ENCODE results near the gene GIMAP1. TPM values are rescaled to one million over a fixed set of nuclear protein-coding genes. Genes with fewer than 3 reads are reported as not detected.
A peak's percentile ranks its signal among the peaks of the same experiment; 100 is the strongest.

The GIMAP1 gene
- total RNA-seq, 2 donors from 2014 or later = 5.6 to 8.0 TPM

DNA sequence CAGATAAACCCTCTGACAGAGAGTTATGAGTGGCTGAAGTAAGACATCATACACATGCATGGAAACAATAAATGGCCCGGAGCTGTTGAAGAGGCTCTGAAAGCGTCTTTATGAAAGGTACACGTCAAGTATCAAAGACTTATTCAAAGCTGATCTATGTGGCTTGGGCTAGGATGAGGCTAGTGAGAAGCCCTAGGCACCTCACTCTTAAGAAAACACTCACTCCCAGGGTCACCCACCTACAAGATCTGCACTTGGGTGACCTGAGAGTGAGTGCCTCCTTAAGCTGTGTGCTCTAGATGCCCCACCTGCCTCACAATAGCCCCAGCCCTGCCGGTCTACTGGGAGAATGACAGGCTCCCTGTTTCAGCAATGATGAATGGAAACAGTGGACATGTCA lies 1.1 kb upstream of the GIMAP1 start:
- Histone ChIP-seq H3K9me3 (peaks cover 0 to 12% of the 10 kb centered on the region in 2 donors), H3K4me1 (peaks cover 0 to 6% of the 10 kb centered on the region in 2 donors), H3K27ac (peak overlapping the region; percentile 65 to 78), H3K36me3 (peaks cover 3% of the 10 kb centered on the region), H3K4me3 (no peak overlapping the region), H3K27me3 (no peaks in the 10 kb centered on the region)
- DNase-seq (ENCODE audit: low spot score) = no peak
- TF ChIP-seq, protein P1, sequence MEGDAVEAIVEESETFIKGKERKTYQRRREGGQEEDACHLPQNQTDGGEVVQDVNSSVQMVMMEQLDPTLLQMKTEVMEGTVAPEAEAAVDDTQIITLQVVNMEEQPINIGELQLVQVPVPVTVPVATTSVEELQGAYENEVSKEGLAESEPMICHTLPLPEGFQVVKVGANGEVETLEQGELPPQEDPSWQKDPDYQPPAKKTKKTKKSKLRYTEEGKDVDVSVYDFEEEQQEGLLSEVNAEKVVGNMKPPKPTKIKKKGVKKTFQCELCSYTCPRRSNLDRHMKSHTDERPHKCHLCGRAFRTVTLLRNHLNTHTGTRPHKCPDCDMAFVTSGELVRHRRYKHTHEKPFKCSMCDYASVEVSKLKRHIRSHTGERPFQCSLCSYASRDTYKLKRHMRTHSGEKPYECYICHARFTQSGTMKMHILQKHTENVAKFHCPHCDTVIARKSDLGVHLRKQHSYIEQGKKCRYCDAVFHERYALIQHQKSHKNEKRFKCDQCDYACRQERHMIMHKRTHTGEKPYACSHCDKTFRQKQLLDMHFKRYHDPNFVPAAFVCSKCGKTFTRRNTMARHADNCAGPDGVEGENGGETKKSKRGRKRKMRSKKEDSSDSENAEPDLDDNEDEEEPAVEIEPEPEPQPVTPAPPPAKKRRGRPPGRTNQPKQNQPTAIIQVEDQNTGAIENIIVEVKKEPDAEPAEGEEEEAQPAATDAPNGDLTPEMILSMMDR (IDR thresholded peaks at IDR 0.05) = no peak

- H3K9me3 ChIP-seq = peaks cover 0 to 9% of the 10 kb centered on the region in 2 donors
- DNase-seq (ENCODE audit: low spot score) = no peak
- peaks cover 7% of the 10 kb centered on the region for H3K36me3 ChIP-seq
- peak overlapping the region; percentile 65 to 78 for H3K27ac ChIP-seq
- H3K4me3 ChIP-seq = peak overlapping the region in 1 of 2 donors; percentile 49
- H3K27me3 ChIP-seq = no peaks in the 10 kb centered on the region
- peaks cover 0 to 9% of the 10 kb centered on the region in 2 donors for H3K4me1 ChIP-seq
- TF ChIP-seq, protein P1 (IDR thresholded peaks at IDR 0.05) = no peak
Measured at GRCh38 chr7:150715738-150716137, 675 bp upstream of the GIMAP1 start.

- peak overlapping the region; percentile 45 to 49 for H3K4me3 ChIP-seq
- peaks cover 0 to 9% of the 10 kb centered on the region in 2 donors for H3K4me1 ChIP-seq
- DNase-seq (ENCODE audit: low spot score) = no peak
- peaks cover 9% of the 10 kb centered on the region for H3K36me3 ChIP-seq
- peak overlapping the region; percentile 65 to 78 for H3K27ac ChIP-seq
- H3K9me3 ChIP-seq = peaks cover 0 to 7% of the 10 kb centered on the region in 2 donors
- no peaks in the 10 kb centered on the region for H3K27me3 ChIP-seq
- TF ChIP-seq, protein P1 (IDR thresholded peaks at IDR 0.05) = no peak
Measured at GRCh38 chr7:150716939-150717338, 526 bp downstream of the GIMAP1 start.

- TF ChIP-seq, protein P1 (IDR thresholded peaks at IDR 0.05) = no peak
- Histone ChIP-seq H3K4me1 (peaks cover 0 to 18% of the 10 kb centered on the region in 2 donors), H3K27me3 (no peaks in the 10 kb centered on the region), H3K9me3 (peaks cover 0 to 2% of the 10 kb centered on the region in 2 donors), H3K4me3 (peak overlapping the region; percentile 45 to 49), H3K36me3 (peaks cover 9% of the 10 kb centered on the region), H3K27ac (peak overlapping the region; percentile 65 to 78)
- DNase-seq (ENCODE audit: low spot score) = no peak
Measured at GRCh38 chr7:150717814-150718420, 1.5 kb downstream of the GIMAP1 start.

GRCh38 chr7:150719436-150719835 lies 3.0 kb downstream of the GIMAP1 start:
- TF ChIP-seq, protein P1 (IDR thresholded peaks at IDR 0.05) = no peak
- H3K27ac ChIP-seq = peak overlapping the region; percentile 65 to 78
- DNase-seq (ENCODE audit: low spot score) = no peak
- H3K9me3 ChIP-seq = no peaks in the 10 kb centered on the region
- H3K36me3 ChIP-seq = peaks cover 9% of the 10 kb centered on the region
- no peaks in the 10 kb centered on the region for H3K27me3 ChIP-seq
- H3K4me1 ChIP-seq = peaks cover 0 to 18% of the 10 kb centered on the region in 2 donors
- H3K4me3 ChIP-seq = no peak overlapping the region

Measured in right atrium auricular region (tissue), 2 donors.